Trophoblast cell (in vitro differentiated cells and primary cell): ENCODE measurements around the gene TARS3.

Experiments used
- DNase-seq, 2 donors: peaks; one replicate each; pipeline ENCODE4 v3.0.0-alpha.2; 2016
- H2AFZ ChIP-seq: 2 replicates; pipeline ENCODE4 v1.6.1; 2013; ENCODE audit warnings: low read length, moderate library complexity, mild to moderate bottlenecking; ENCODE audit not compliant: insufficient read depth, poor library complexity
- H2AK5ac ChIP-seq: 2 replicates; pipeline ENCODE4 v1.6.1; 2013; ENCODE audit warnings: mild to moderate bottlenecking, low read length
- H2BK120ac ChIP-seq: 2 replicates; pipeline ENCODE4 v1.6.1; 2013; ENCODE audit warnings: low read length, mild to moderate bottlenecking, moderate library complexity; ENCODE audit not compliant: insufficient read depth, poor library complexity
- H2BK12ac ChIP-seq: 2 replicates; pipeline ENCODE4 v1.6.1; 2013; ENCODE audit warnings: mild to moderate bottlenecking, low read length, moderate library complexity
- H2BK5ac ChIP-seq: 2 replicates; pipeline ENCODE4 v1.6.1; 2013; ENCODE audit warnings: low read length, low read depth, moderate library complexity, mild to moderate bottlenecking; ENCODE audit not compliant: poor library complexity
- H3K14ac ChIP-seq: 2 replicates; pipeline ENCODE4 v1.6.1; 2013; ENCODE audit warnings: mild to moderate bottlenecking, low read length
- H3K18ac ChIP-seq: 2 replicates; pipeline ENCODE4 v1.6.1; 2013; ENCODE audit warnings: mild to moderate bottlenecking, low read length
- H3K23ac ChIP-seq: 2 replicates; pipeline ENCODE4 v1.6.1; 2013; ENCODE audit warnings: low read length
- H3K27ac ChIP-seq: 2 replicates; pipeline ENCODE4 v1.5.1; 2013; ENCODE audit warnings: low read depth, mild to moderate bottlenecking, inconsistent platforms, low read length, moderate library complexity
- H3K27me3 ChIP-seq: 2 replicates; pipeline ENCODE4 v1.6.1; 2013; ENCODE audit warnings: inconsistent platforms, mild to moderate bottlenecking, low read length, moderate library complexity; ENCODE audit not compliant: insufficient read depth
- H3K36me3 ChIP-seq, 2 experiments: 1 replicate in 1 of 2; 2 replicates in 1 of 2; pipeline ENCODE4 v1.6.1; 2013; ENCODE audit warnings: low read length in 2 of 2, mild to moderate bottlenecking in 2 of 2, moderate library complexity in 1 of 2; ENCODE audit not compliant: insufficient read depth in 2 of 2, control insufficient read depth in 1 of 2
- H3K4ac ChIP-seq: 2 replicates; pipeline ENCODE4 v1.6.1; 2013; ENCODE audit warnings: low read depth, mild to moderate bottlenecking, low read length, moderate library complexity
- H3K4me1 ChIP-seq, 2 experiments: 1 replicate in 1 of 2; 2 replicates in 1 of 2; pipeline ENCODE4 v1.6.1; 2013; ENCODE audit warnings: low read length in 2 of 2, mild to moderate bottlenecking in 2 of 2, moderate library complexity in 1 of 2; ENCODE audit not compliant: insufficient read depth in 2 of 2, control insufficient read depth in 1 of 2
- H3K4me2 ChIP-seq: 2 replicates; pipeline ENCODE4 v1.6.1; 2013; ENCODE audit warnings: inconsistent platforms, mild to moderate bottlenecking, low read length, moderate library complexity
- H3K4me3 ChIP-seq: 2 replicates; pipeline ENCODE4 v1.5.1; 2013; ENCODE audit warnings: mild to moderate bottlenecking, low read depth, low read length, inconsistent platforms
- H3K79me1 ChIP-seq: one replicate; pipeline ENCODE4 v1.6.1; 2013; ENCODE audit warnings: low read length
- H3K79me2 ChIP-seq: 2 replicates; pipeline ENCODE4 v1.6.1; 2013; ENCODE audit warnings: low read length, mild to moderate bottlenecking; ENCODE audit not compliant: control insufficient read depth, insufficient read depth, poor library complexity
- H3K9ac ChIP-seq: 2 replicates; pipeline ENCODE4 v1.6.1; 2013; ENCODE audit warnings: mild to moderate bottlenecking, low read length
- H3K9me3 ChIP-seq: 2 replicates; pipeline ENCODE4 v1.6.1; 2013; ENCODE audit warnings: low read depth, mild to moderate bottlenecking, control low read depth, inconsistent platforms, low read length; ENCODE audit not compliant: insufficient read depth
- H4K12ac ChIP-seq: 2 replicates; pipeline ENCODE4 v1.6.1; 2013; ENCODE audit warnings: low read depth, mild to moderate bottlenecking, low read length, moderate library complexity
- H4K8ac ChIP-seq: 2 replicates; pipeline ENCODE4 v1.6.1; 2013; ENCODE audit warnings: low read depth, mild to moderate bottlenecking, low read length, moderate library complexity
- H4K91ac ChIP-seq: one replicate; pipeline ENCODE4 v1.6.1; 2013; ENCODE audit warnings: low read depth, mild to moderate bottlenecking, low read length, moderate library complexity
- WGBS: extraction: QIAGEN DNeasy Blood & Tissue Kit; methylation state at CpG from one replicate; pipeline ENCODE4 v1.1.7; 2013; ENCODE audit warnings: missing lambda C conversion rate; ENCODE audit not compliant: insufficient read length, insufficient coverage; ENCODE audit errors: extremely low coverage; 5-methylcytosine and 5-hydroxymethylcytosine counted together

TARS3 gene

DNA sequence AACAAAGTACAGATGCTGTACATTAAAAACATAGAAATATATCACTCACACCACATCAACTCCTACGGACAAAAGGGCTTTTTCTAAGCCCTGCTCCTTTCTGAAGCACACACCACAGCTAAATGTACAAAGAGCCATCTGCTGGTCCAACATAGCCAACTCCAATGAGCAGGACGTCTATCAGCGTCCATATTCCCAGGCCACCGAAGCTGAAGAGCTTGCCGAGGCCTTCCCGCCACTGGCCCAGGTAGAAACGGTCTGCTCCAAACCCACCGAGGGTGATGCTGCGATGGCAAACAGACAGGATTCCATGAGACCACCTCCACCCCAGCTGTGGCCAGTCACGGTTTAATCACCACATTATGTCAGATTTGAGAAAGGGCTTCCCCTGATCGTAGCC, 81.9 kb downstream of the TARS3 start:
- Histone ChIP-seq H4K12ac (no peak overlapping the region), H3K79me1 (no peaks in the 10 kb centered on the region), H3K9ac (peak overlapping the region; percentile 48), H4K8ac (no peak overlapping the region), H2BK12ac (no peak overlapping the region), H3K23ac (no peak overlapping the region), H3K9me3 (no peaks in the 10 kb centered on the region), H3K27ac (no peak overlapping the region), H3K4me1 (no peaks in the 10 kb centered on the region), H2BK120ac (no peak overlapping the region), H2AFZ (no peak overlapping the region), H3K4me3 (no peak overlapping the region), H3K18ac (no peak overlapping the region), H4K91ac (no peak overlapping the region), H2AK5ac (no peak overlapping the region), H3K4me2 (no peak overlapping the region), H2BK5ac (no peak overlapping the region), H3K36me3 (peaks cover 22 to 30% of the 10 kb centered on the region in 2 experiments), H3K4ac (no peak overlapping the region), H3K79me2 (no peaks in the 10 kb centered on the region), H3K27me3 (no peaks in the 10 kb centered on the region), H3K14ac (no peak overlapping the region)
- no peak for DNase-seq
- WGBS: no CpG with 5 or more reads among the region's 11 CpGs

DNA sequence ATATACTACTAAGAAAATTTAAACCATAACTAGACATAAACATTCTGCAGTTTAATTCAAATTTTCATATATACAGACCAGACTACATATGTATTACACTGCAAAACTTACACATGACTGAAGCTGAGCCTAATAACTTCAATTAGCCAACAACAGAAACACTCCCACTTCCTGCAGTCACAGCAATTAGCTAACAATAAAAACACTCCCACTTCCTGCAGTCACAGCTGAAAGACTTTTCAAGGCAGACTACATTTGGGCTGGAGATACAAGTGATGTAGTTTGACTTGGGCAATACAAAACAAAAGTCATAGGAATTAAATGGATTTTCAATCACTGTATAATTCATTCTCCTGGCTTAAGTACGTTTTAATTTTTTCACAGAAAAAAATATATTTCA, 82.4 kb downstream of the TARS3 start:
- Histone ChIP-seq H3K18ac (no peak overlapping the region), H3K23ac (no peak overlapping the region), H4K12ac (no peak overlapping the region), H3K9ac (no peak overlapping the region), H3K36me3 (peaks cover 19 to 27% of the 10 kb centered on the region in 2 experiments), H3K4me2 (no peak overlapping the region), H3K4me1 (no peaks in the 10 kb centered on the region), H3K4me3 (no peak overlapping the region), H2BK5ac (no peak overlapping the region), H3K4ac (no peak overlapping the region), H2AK5ac (no peak overlapping the region), H3K14ac (no peak overlapping the region), H2BK12ac (no peak overlapping the region), H4K91ac (no peak overlapping the region), H3K27me3 (no peaks in the 10 kb centered on the region), H3K79me2 (no peaks in the 10 kb centered on the region), H3K79me1 (no peaks in the 10 kb centered on the region), H2AFZ (no peak overlapping the region), H3K9me3 (no peaks in the 10 kb centered on the region), H4K8ac (no peak overlapping the region), H2BK120ac (no peak overlapping the region), H3K27ac (no peak overlapping the region)
- no CpG with 5 or more reads among the region's 1 CpG for WGBS
- no peak for DNase-seq

- no peak overlapping the region for H2BK120ac ChIP-seq
- no peak overlapping the region for H2BK5ac ChIP-seq
- WGBS: no CpG with 5 or more reads among the region's 8 CpGs
- no peaks in the 10 kb centered on the region for H3K79me1 ChIP-seq
- no peaks in the 10 kb centered on the region for H3K27me3 ChIP-seq
- DNase-seq: peak; percentile 45 to 85
- H3K27ac ChIP-seq: no peak overlapping the region
- no peak overlapping the region for H3K9ac ChIP-seq
- H2AFZ ChIP-seq: no peak overlapping the region
- H3K23ac ChIP-seq: no peak overlapping the region
- no peak overlapping the region for H4K8ac ChIP-seq
- H3K14ac ChIP-seq: no peak overlapping the region
- H3K4ac ChIP-seq: no peak overlapping the region
- H3K18ac ChIP-seq: no peak overlapping the region
- no peak overlapping the region for H2AK5ac ChIP-seq
- no peaks in the 10 kb centered on the region for H3K79me2 ChIP-seq
- no peak overlapping the region for H3K4me2 ChIP-seq
- H2BK12ac ChIP-seq: no peak overlapping the region
- no peak overlapping the region for H3K4me3 ChIP-seq
- no peak overlapping the region for H4K91ac ChIP-seq
- H4K12ac ChIP-seq: no peak overlapping the region
- no peaks in the 10 kb centered on the region for H3K9me3 ChIP-seq
- H3K4me1 ChIP-seq: no peaks in the 10 kb centered on the region
- peaks cover 15 to 24% of the 10 kb centered on the region in 2 experiments for H3K36me3 ChIP-seq
Observed at GRCh38 chr15:101641129-101641764, 83.0 kb downstream of the TARS3 start.

GRCh38 chr15:101639667-101640066, 84.6 kb downstream of the TARS3 start:
- H3K4ac ChIP-seq: no peak overlapping the region
- no peak overlapping the region for H2BK12ac ChIP-seq
- H3K79me2 ChIP-seq: no peaks in the 10 kb centered on the region
- no peak overlapping the region for H4K91ac ChIP-seq
- no peak overlapping the region for H3K14ac ChIP-seq
- no peak overlapping the region for H2AK5ac ChIP-seq
- no peak overlapping the region for H2AFZ ChIP-seq
- H3K9me3 ChIP-seq: no peaks in the 10 kb centered on the region
- H3K18ac ChIP-seq: no peak overlapping the region
- DNase-seq: no peak
- H2BK120ac ChIP-seq: no peak overlapping the region
- no peak overlapping the region for H3K27ac ChIP-seq
- H4K8ac ChIP-seq: no peak overlapping the region
- no peaks in the 10 kb centered on the region for H3K27me3 ChIP-seq
- no peak overlapping the region for H2BK5ac ChIP-seq
- WGBS: no CpG with 5 or more reads among the region's 4 CpGs
- H3K4me3 ChIP-seq: no peak overlapping the region
- H3K79me1 ChIP-seq: no peaks in the 10 kb centered on the region
- H3K4me1 ChIP-seq: no peaks in the 10 kb centered on the region
- H3K9ac ChIP-seq: no peak overlapping the region
- no peak overlapping the region for H4K12ac ChIP-seq
- no peak overlapping the region for H3K4me2 ChIP-seq
- H3K36me3 ChIP-seq: peaks cover 14 to 18% of the 10 kb centered on the region in 2 experiments
- no peak overlapping the region for H3K23ac ChIP-seq
